GM12878 (cell line): Measurements from ENCODE around the gene SOHLH2. TPM values are rescaled to one million over a fixed set of nuclear protein-coding genes. Genes with fewer than 3 reads are reported as not detected.
A peak's percentile ranks its signal among the peaks of the same experiment; 100 is the strongest.

ENCODE experiments used
- ATAC-seq: fragments of 200-7000 bp; cut with Tn5 transposase; 3 replicates; pipeline ENCODE4 v1.9.1; 2020; ENCODE audit warnings: mild to moderate bottlenecking, moderate library complexity
- BruUV-seq: library from RNA; stranded (reverse); fragments of 400-500 nt; replicated peaks from 2 replicates; lab custom pipeline; 2021; lab: Mats Ljungman, UMichigan
- CTCF ChIA-PET: fragments of 300-600 bp; sonication (Branson Sonifier 250); formaldehyde crosslinking; extraction: SDS; loops from one replicate; lab custom pipeline; 2021; ENCODE audit warnings: inconsistent platforms; lab: Yijun Ruan, JAX
- POLR2A ChIA-PET: fragments of 350-600 bp; formaldehyde crosslinking; extraction: SDS; loops from one replicate; lab custom pipeline; 2021; ENCODE audit warnings: inconsistent platforms; lab: Charles Lee
- RAD21 ChIA-PET: fragments of 300-600 bp; sonication (Branson Sonifier 250); formaldehyde crosslinking; loops from one replicate; lab custom pipeline; 2023; ENCODE audit warnings: antibody characterized with exemption; ENCODE audit not compliant: unreplicated experiment; lab: Charles Lee
- SMC1A ChIA-PET: fragments of 300-600 bp; sonication (Branson Sonifier 250); formaldehyde crosslinking; loops from one replicate; lab custom pipeline; 2023; ENCODE audit not compliant: unreplicated experiment, uncharacterized antibody; lab: Charles Lee
- DNase-seq: peaks from one replicate; pipeline ENCODE4 v3.0.0-alpha.2; 2011; ENCODE audit warnings: low read depth, low spot score
- FAIRE-seq: peaks from 3 replicates; lab custom pipeline; 2011; peaks lifted over from hg19 to GRCh38; lab: Jason Lieb, UNC
- H2AFZ ChIP-seq: 2 replicates; pipeline ENCODE4 v1.6.0; 2011; ENCODE audit warnings: low read depth, low read length, control low read depth; ENCODE audit not compliant: control insufficient read depth
- H3K27ac ChIP-seq: 2 replicates; pipeline ENCODE4 v1.5.1; 2011; ENCODE audit warnings: control low read depth; ENCODE audit not compliant: control insufficient read depth, insufficient read depth
- H3K27me3 ChIP-seq, 2 experiments: replicated peaks in 1 of 2; 2 replicates each; pipeline versions ENCODE4 v1.6.0 to v1.6.1; 2011; ENCODE audit warnings: low read length in 1 of 2; ENCODE audit not compliant: control insufficient read depth in 2 of 2, insufficient read depth in 2 of 2
- H3K36me3 ChIP-seq, 2 experiments: 2 replicates each; pipeline ENCODE4 v1.5.1; 2011; ENCODE audit warnings: low read length in 1 of 2; ENCODE audit not compliant: control insufficient read depth in 2 of 2, insufficient read depth in 2 of 2
- H3K4me1 ChIP-seq: 2 replicates; pipeline ENCODE4 v1.6.1; 2011; ENCODE audit warnings: mild to moderate bottlenecking, low read length, moderate library complexity, mixed read lengths; ENCODE audit not compliant: control insufficient read depth, insufficient read depth
- H3K4me2 ChIP-seq: 2 replicates; pipeline ENCODE4 v1.6.0; 2011; ENCODE audit warnings: control low read depth; ENCODE audit not compliant: control insufficient read depth, insufficient read depth
- H3K4me3 ChIP-seq: fragments of 200-600 bp; sonication (generic); 2 replicates; pipeline ENCODE4 v1.5.1; 2016
- H3K79me2 ChIP-seq: 2 replicates; pipeline ENCODE4 v1.6.0; 2011; ENCODE audit warnings: low read length; ENCODE audit not compliant: control insufficient read depth, insufficient read depth
- H3K9ac ChIP-seq: 2 replicates; pipeline ENCODE4 v1.8.0; 2011; ENCODE audit warnings: low read length, control low read depth, mixed read lengths; ENCODE audit not compliant: control insufficient read depth, insufficient read depth
- H3K9me3 ChIP-seq: replicated peaks from 3 replicates; pipeline ENCODE4 v1.5.1; 2011; ENCODE audit warnings: mild to moderate bottlenecking, low read length; ENCODE audit not compliant: control insufficient read depth, insufficient read depth
- H4K20me1 ChIP-seq: 2 replicates; pipeline ENCODE4 v1.6.0; 2011; ENCODE audit not compliant: control insufficient read depth, insufficient read depth
- CHD1 ChIP-seq: IDR thresholded peaks from 2 replicates; pipeline ENCODE4 v1.6.1; 2012; ENCODE audit warnings: low read depth, low read length, improper control_type of control experiment
- E2F8 ChIP-seq: fragments of 450-650 bp; IDR thresholded peaks from 2 replicates; pipeline ENCODE4 v1.6.1; 2018; ENCODE audit warnings: mild to moderate bottlenecking, low read depth, moderate library complexity; ENCODE audit not compliant: partially characterized antibody
- E4F1 ChIP-seq: fragments of 450-650 bp; IDR thresholded peaks from 2 replicates; pipeline ENCODE4 v1.6.1; 2018; ENCODE audit warnings: borderline replicate concordance, mild to moderate bottlenecking; ENCODE audit not compliant: partially characterized antibody
- SMAD1 ChIP-seq: fragments of 450-650 bp; IDR thresholded peaks from 2 replicates; pipeline ENCODE4 v1.6.1; 2018; ENCODE audit warnings: mild to moderate bottlenecking, low read depth; ENCODE audit not compliant: partially characterized antibody
- SMARCA5 ChIP-seq: fragments of 450-650 bp; IDR thresholded peaks from 2 replicates; pipeline ENCODE4 v1.6.1; 2017; ENCODE audit warnings: mild to moderate bottlenecking
- YY1 ChIP-seq: IDR thresholded peaks from 2 replicates; pipeline ENCODE4 v1.6.1; 2011; ENCODE audit warnings: low read depth, mild to moderate bottlenecking, low read length
- ZNF217 ChIP-seq: fragments of 450-650 bp; IDR thresholded peaks from 2 replicates; pipeline ENCODE4 v1.6.1; 2017; ENCODE audit warnings: antibody characterized with exemption, mild to moderate bottlenecking
- in situ Hi-C: fragments of 300-500 bp; cut with MboI; formaldehyde crosslinking; loops from 9 replicates; pipeline ENCODE4 v1.14.3; 2018; ENCODE audit warnings: mixed read lengths
- intact Hi-C: fragments of 100-400 bp; cut with micrococcal nuclease; formaldehyde crosslinking; loops from one replicate; pipeline ENCODE4 v1.14.2; 2022; ENCODE audit not compliant: unreplicated experiment
- polyA plus RNA-seq, 11 experiments: library from polyadenylated mRNA; depleted of rRNA in 4 of 11; unstranded in 6 of 11; stranded (reverse) in 5 of 11; fragments of >200 nt; fragmentation: Nextera tagmentation in 4 of 11; fragmentation: Illumina TruSeq in 1 of 11; extraction: Ambion mirVana in 4 of 11; extraction: Trizol in 1 of 11; gene quantifications; 1 replicate in 1 of 11; 2 replicates in 10 of 11; pipeline versions ENCODE4 v1.2.1 to v1.2.3, GENCODE V29; 2011 to 2016; ENCODE audit warnings: inconsistent platforms in 2 of 11, missing spikeins in 2 of 11, low read depth in 1 of 11
- total RNA-seq, 4 experiments: library from RNA; depleted of rRNA in 3 of 4; stranded (reverse); fragments of >200 nt in 3 of 4; fragmentation: Illumina TruSeq in 1 of 4; extraction: Trizol in 1 of 4; gene quantifications; 2 replicates each; pipeline versions ENCODE4 v1.2.1 to v1.2.3, GENCODE V29; 2013 to 2021

The SOHLH2 gene
- total and polyA plus RNA-seq, 10 of the 15 experiments (the other 5 are each of a cell fraction or from before 2014, with no cell fraction given), result 2.4 TPM; not detected in 9

- Histone ChIP-seq H3K79me2 (no peaks in the 10 kb centered on the region), H3K4me3 (no peak overlapping the region), H3K27me3 (no peaks in the 10 kb centered on the region), H3K9ac (no peak overlapping the region), H3K27ac (no peak overlapping the region), H3K9me3 (no peaks in the 10 kb centered on the region), H3K4me1 (no peaks in the 10 kb centered on the region), H3K36me3 (no peaks in the 10 kb centered on the region), H4K20me1 (no peaks in the 10 kb centered on the region), H2AFZ (no peak overlapping the region), H3K4me2 (no peak overlapping the region)
- SMC1A ChIA-PET, result interaction anchor here (1.2 to 5.0 kb wide), 4 partner anchors 13 to 577 kb away, joined by 3 to 24 read pairs (median 6); no protein-coding TSS in a partner anchor
- POLR2A ChIA-PET, result interaction anchor here (0.6 kb wide), 1 partner anchor 636 kb away, joined by 3 read pairs; no protein-coding TSS in a partner anchor
- CTCF ChIA-PET, result interaction anchor here (1.5 to 4.0 kb wide), 3 partner anchors 15 to 31 kb away, joined by 5 to 17 read pairs (median 7); no protein-coding TSS in a partner anchor
- no TSS peak for BruUV-seq
- ATAC-seq (peak; percentile 84), DNase-seq (no peak), FAIRE-seq (no peak)
- TF ChIP-seq ZNF217 (no peak), YY1 (no peak), E4F1 (no peak), CHD1 (no peak), SMARCA5 (no peak), SMAD1 (no peak), E2F8 (no peak)
- in situ Hi-C loops (no loop called here), intact Hi-C loops (no loop called here)
- RAD21 ChIA-PET, result interaction anchor here (2.6 kb wide), 1 partner anchor 24 kb away, joined by 6 read pairs; no protein-coding TSS in a partner anchor
Measured at GRCh38 chr13:36251526-36251925, 37.2 kb upstream of the SOHLH2 start.
